Ovary (tissue), 9 donors: ENCODE data around the gene C1orf21. TPM values are rescaled to one million over a fixed set of nuclear protein-coding genes. Genes with fewer than 3 reads are reported as not detected.

Source experiments
- DNase-seq, 5 donors: peaks; one replicate each; pipeline ENCODE4 v3.0.0-alpha.2; 2019 to 2020
- H3K27ac ChIP-seq, 2 donors: fragments of 200-600 bp; one replicate each; pipeline versions ENCODE4 v1.5.1 to v1.8.0; 2019 to 2022
- H3K27me3 ChIP-seq: fragments of 200-600 bp; one replicate; pipeline ENCODE4 v1.8.0; 2022
- H3K36me3 ChIP-seq: fragments of 200-600 bp; sonication (generic); one replicate; pipeline ENCODE4 v1.5.1; 2019
- H3K4me1 ChIP-seq: one replicate; pipeline ENCODE4 v1.8.1; 2013; ENCODE audit warnings: mild to moderate bottlenecking, moderate library complexity; ENCODE audit not compliant: insufficient read depth
- H3K4me3 ChIP-seq: fragments of 200-600 bp; sonication (generic); one replicate; pipeline ENCODE4 v1.5.1; 2017
- H3K9me3 ChIP-seq, 2 donors: fragments of 200-600 bp in 1 of 2; sonication (generic) in 1 of 2; one replicate each; pipeline versions ENCODE4 v1.5.1 to v1.8.1; 2013 to 2019; ENCODE audit warnings: mild to moderate bottlenecking in 1 of 2, moderate library complexity in 1 of 2
- EP300 ChIP-seq: sonication (generic); formaldehyde crosslinking; IDR thresholded peaks from one replicate; pipeline ENCODE4 v1.6.1; 2017; ENCODE audit warnings: antibody characterized with exemption
- POLR2A ChIP-seq: fragments of 450-650 bp; IDR thresholded peaks from one replicate; pipeline ENCODE4 v1.6.1; 2017; ENCODE audit warnings: antibody characterized with exemption, mild to moderate bottlenecking, moderate library complexity
- WGBS, 3 donors: extraction: QIAGEN DNeasy Blood & Tissue Kit in 1 of 3; methylation state at CpG; one replicate each; pipeline versions ENCODE4 v1.1.5 to v1.1.7; 2013 to 2017; 5-methylcytosine and 5-hydroxymethylcytosine counted together
- intact Hi-C, 4 donors: fragments of 100-400 bp; cut with DNase I; formaldehyde crosslinking; loops; one replicate each; pipeline versions ENCODE4 v1.11.0 to v1.15.1; 2022 to 2023
- polyA plus RNA-seq, 2 donors: library from polyadenylated mRNA; stranded (reverse); fragments of 200-250 nt in 1 of 2; fragments of 350-450 nt in 1 of 2; fragmentation: Illumina TruSeq in 1 of 2; extraction: RNeasy Lipid Tissue Mini Kit (QIAGEN cat#74804) in 1 of 2; gene quantifications; one replicate each; pipeline ENCODE4 v1.2.3, GENCODE V29; 2013 to 2014
- total RNA-seq, 7 donors: library from RNA; depleted of rRNA in 2 of 7; stranded (reverse); fragments of >200 nt in 2 of 7; fragmentation: NEBNext Ultra II Directional in 3 of 7; extraction: Animal tissue kit (Norgen Biotek cat#: 25700) in 3 of 7; gene quantifications; one replicate each; pipeline versions ENCODE4 v1.1.0 to v1.2.4, GENCODE V29; 2016 to 2023
- TF ChIP-seq, protein P1 (sequence below), 3 donors: fragments of 450-650 bp in 2 of 3; fragments of 200-600 bp in 1 of 3; IDR thresholded peaks; one replicate each; pipeline versions ENCODE4 v1.5.1 to v1.8.0; 2016 to 2022; ENCODE audit warnings: antibody characterized with exemption in 3 of 3, mild to moderate bottlenecking in 1 of 3
- donor health status: DM: no; HTN: no; CAD: no; lungs with moderate emphysema.
- donor health status: DM: no; HTN: no; CAD: no.
- donor health status: Bipolar disorder and iron deficiency.
- donor health status: DM: yes; HTN: yes; CAD: no.
- donor health status: DM: no; HTN: no; CAD: no.
- donor health status: DM: yes; HTN: yes; CAD: no.

Gene C1orf21
- total and polyA plus RNA-seq, 9 donors: 22.9 to 108 (median 59.4) TPM

DNA sequence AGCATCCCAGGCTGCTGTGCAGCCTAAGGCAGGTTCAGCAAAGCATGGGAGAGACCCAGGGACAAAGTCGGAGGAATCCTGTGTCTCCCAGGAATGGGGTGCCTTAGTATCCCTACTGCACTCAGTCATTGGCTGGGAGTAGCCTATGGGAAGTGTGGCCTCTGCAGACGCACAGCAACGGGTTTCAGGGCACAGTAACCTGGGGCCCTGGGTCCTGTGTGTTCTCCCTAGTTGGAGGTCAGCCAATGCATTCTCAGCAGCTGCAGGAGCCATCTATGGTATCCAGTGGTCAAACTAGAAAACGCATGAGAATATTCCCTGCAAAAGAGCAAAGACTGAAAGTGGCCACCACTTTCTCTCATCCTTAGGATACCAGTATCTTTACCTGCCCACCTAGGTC lies 13.7 kb upstream of the C1orf21 start:
- no peaks in the 10 kb centered on the region for H3K4me1 ChIP-seq
- H3K36me3 ChIP-seq: no peaks in the 10 kb centered on the region
- TF ChIP-seq POLR2A (no peak), EP300 (no peak)
- TF ChIP-seq, protein P1, sequence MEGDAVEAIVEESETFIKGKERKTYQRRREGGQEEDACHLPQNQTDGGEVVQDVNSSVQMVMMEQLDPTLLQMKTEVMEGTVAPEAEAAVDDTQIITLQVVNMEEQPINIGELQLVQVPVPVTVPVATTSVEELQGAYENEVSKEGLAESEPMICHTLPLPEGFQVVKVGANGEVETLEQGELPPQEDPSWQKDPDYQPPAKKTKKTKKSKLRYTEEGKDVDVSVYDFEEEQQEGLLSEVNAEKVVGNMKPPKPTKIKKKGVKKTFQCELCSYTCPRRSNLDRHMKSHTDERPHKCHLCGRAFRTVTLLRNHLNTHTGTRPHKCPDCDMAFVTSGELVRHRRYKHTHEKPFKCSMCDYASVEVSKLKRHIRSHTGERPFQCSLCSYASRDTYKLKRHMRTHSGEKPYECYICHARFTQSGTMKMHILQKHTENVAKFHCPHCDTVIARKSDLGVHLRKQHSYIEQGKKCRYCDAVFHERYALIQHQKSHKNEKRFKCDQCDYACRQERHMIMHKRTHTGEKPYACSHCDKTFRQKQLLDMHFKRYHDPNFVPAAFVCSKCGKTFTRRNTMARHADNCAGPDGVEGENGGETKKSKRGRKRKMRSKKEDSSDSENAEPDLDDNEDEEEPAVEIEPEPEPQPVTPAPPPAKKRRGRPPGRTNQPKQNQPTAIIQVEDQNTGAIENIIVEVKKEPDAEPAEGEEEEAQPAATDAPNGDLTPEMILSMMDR (IDR thresholded peaks at IDR 0.05): no peak
- DNase-seq: no peak
- no peaks in the 10 kb centered on the region for H3K9me3 ChIP-seq
- H3K27ac ChIP-seq: no peak overlapping the region
- WGBS, 3 donors: 25 to 47% (median 26%) methylated on average over 4 of the region's 4 CpGs
- H3K27me3 ChIP-seq: no peaks in the 10 kb centered on the region
- no peak overlapping the region for H3K4me3 ChIP-seq
- intact Hi-C loops: no loop called here

DNA sequence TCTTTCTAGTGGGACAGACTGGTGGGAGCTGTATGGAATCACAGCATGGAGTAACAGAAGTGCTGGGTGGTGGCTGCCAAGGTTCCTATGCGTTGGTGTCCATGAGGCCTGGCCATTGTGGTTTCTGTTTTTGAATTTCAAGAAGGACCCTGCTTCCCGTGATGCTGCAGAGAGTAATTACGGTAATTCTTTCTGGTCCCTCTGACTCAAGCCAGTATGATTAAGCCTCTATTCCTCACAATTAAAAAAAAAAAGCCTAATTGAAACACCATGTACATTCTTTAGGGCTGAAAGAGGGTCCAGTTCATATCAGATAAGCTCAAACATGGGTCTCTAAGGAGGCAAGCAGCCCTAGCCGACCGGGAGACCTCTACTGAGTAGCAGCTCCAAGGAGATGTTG lies 10.5 kb upstream of the C1orf21 start:
- DNase-seq: no peak
- 93 to 98% (median 95%) methylated on average over 5 of the region's 5 CpGs for WGBS, 3 donors
- intact Hi-C loops: no loop called here

DNA sequence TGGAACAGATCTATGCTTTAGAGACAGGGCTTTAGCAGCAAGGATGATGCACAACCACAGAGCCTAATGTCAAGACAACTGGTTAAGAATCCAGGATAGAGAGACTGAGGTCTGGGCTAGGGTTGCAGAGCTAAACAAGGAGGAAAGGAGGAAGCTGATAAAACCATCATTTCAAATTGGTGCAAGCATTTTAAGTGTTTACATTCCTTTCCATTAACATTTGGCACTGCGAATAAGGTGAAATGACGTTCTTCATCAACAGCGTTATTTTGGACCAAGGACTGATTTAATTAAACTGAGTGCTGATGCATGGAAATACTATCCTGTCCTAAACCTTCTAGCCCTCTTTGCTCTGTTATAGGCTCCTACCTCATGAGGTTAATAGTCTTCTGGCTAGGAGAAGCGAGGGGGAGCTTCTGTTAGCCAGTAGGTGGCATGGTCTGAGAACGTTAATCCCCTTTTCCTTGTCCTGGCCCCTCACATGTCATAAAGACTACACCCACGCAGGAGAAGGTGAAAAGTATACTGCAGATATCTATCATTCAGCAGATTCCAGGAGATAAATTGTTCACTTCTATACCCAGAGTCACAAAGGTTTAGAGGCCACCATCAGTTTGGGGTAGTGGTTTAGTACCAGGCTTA lies 7.6 kb upstream of the C1orf21 start:
- no peak for DNase-seq
- Histone ChIP-seq H3K9me3 (no peaks in the 10 kb centered on the region), H3K36me3 (no peaks in the 10 kb centered on the region), H3K4me1 (no peaks in the 10 kb centered on the region), H3K27me3 (no peaks in the 10 kb centered on the region), H3K27ac (no peak overlapping the region), H3K4me3 (no peak overlapping the region)
- intact Hi-C loops: no loop called here
- TF ChIP-seq, protein P1 (IDR thresholded peaks at IDR 0.05): no peak
- TF ChIP-seq EP300 (no peak), POLR2A (no peak)
- WGBS, 3 donors: 35 to 49% (median 42%) methylated on average over 6 of the region's 6 CpGs

More for the DNA sequence above, 10.5 kb upstream of the C1orf21 start:
- no peak overlapping the region for H3K27ac ChIP-seq
- no peak overlapping the region for H3K4me3 ChIP-seq
- H3K4me1 ChIP-seq: no peaks in the 10 kb centered on the region
- TF ChIP-seq, protein P1 (IDR thresholded peaks at IDR 0.05): no peak
- no peak for TF ChIP-seq EP300
- no peak for TF ChIP-seq POLR2A
- no peaks in the 10 kb centered on the region for H3K36me3 ChIP-seq
- H3K9me3 ChIP-seq: no peaks in the 10 kb centered on the region
- H3K27me3 ChIP-seq: no peaks in the 10 kb centered on the region

DNA sequence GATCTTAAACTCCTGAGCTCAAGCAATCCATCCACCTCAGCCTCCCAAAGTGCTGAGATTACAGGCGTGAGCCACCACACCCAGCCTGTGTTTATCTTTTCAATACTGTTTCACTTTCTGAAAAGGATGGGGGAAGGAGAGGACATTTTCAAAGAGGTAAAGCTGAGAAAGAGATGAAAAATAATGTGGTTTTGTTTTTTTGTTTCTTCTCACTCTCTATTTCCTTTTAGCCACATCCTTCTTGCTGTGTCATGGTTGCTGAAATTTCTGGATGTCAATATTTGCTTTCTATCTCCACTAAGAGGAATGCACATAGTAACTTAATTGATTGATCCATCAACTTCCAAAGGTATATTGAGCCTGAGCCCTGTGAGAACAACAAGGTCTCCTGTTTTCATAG lies 6.4 kb upstream of the C1orf21 start:
- Histone ChIP-seq H3K27me3 (no peaks in the 10 kb centered on the region), H3K4me3 (no peak overlapping the region), H3K4me1 (no peaks in the 10 kb centered on the region), H3K36me3 (no peaks in the 10 kb centered on the region), H3K9me3 (no peaks in the 10 kb centered on the region), H3K27ac (no peak overlapping the region)
- TF ChIP-seq POLR2A (no peak), EP300 (no peak)
- TF ChIP-seq, protein P1 (IDR thresholded peaks at IDR 0.05): no peak
- intact Hi-C loops: loop anchor here in 2 of 4 donors (10.0 kb wide), 2 partner anchors 184 to 284 kb away; no protein-coding TSS in a partner anchor
- DNase-seq: no peak
- 91 to 98% (median 97%) methylated on average over 1 of the region's 1 CpG for WGBS, 3 donors
